GM10248 (cell line): ENCODE measurements around the gene MAD1L1.
"Not testable (repeated sequence)": the region's sequence is repeated elsewhere in the genome, so short reads cannot be mapped to it uniquely, and the experiment has no call there.

Source experiments
- CTCF ChIA-PET: fragments of 300-600 bp; sonication (Branson Sonifier 250); formaldehyde crosslinking; extraction: SDS; loops from one replicate; lab custom pipeline; 2021; ENCODE audit warnings: antibody characterized with exemption; lab: Yijun Ruan, JAX
- POLR2A ChIA-PET: fragments of 350-650 bp; sonication (Branson Sonifier 250); formaldehyde crosslinking; extraction: SDS; loops from one replicate; lab custom pipeline; 2020; ENCODE audit warnings: antibody characterized with exemption; lab: Yijun Ruan, JAX
- DNase-seq: peaks from one replicate; pipeline ENCODE4 v3.0.0; 2012; ENCODE audit errors: extremely low spot score
- CTCF ChIP-seq: IDR thresholded peaks from 2 replicates; pipeline ENCODE4 v1.5.1; 2012; ENCODE audit warnings: mild to moderate bottlenecking, low read depth; ENCODE audit errors: extremely low read depth, missing control alignments, control extremely low read depth

The MAD1L1 gene

GRCh38 chr7:1883834-1884582 is 348.7 kb downstream of the MAD1L1 start:
- no peak for TF ChIP-seq CTCF
- CTCF ChIA-PET: interaction anchor here (1.6 to 1.8 kb wide), 2 partner anchors 9 to 12 kb away, joined by 4 read pairs; no protein-coding TSS in a partner anchor
- DNase-seq: no peak
- POLR2A ChIA-PET: no interaction called here

GRCh38 chr7:1883031-1883761 is 349.5 kb downstream of the MAD1L1 start:
- ChIA-PET POLR2A (interaction anchor here (0.6 to 0.7 kb wide), 2 partner anchors 43 to 476 kb away, joined by 4 to 8 read pairs; no protein-coding TSS in a partner anchor), CTCF (interaction anchor here (1.6 to 1.8 kb wide), 2 partner anchors 10 to 13 kb away, joined by 4 read pairs; no protein-coding TSS in a partner anchor)
- no peak for TF ChIP-seq CTCF
- DNase-seq: no peak

GRCh38 chr7:1882451-1882850 is 350.3 kb downstream of the MAD1L1 start:
- DNase-seq: no peak
- ChIA-PET POLR2A (interaction anchor here (0.6 to 0.7 kb wide), 2 partner anchors 42 to 477 kb away, joined by 4 to 8 read pairs; no protein-coding TSS in a partner anchor), CTCF (interaction anchor here (1.6 to 1.8 kb wide), 2 partner anchors 10 to 14 kb away, joined by 4 read pairs; no protein-coding TSS in a partner anchor)
- no peak for TF ChIP-seq CTCF

- ChIA-PET POLR2A (no interaction called here), CTCF (interaction anchor here (1.6 kb wide), 1 partner anchor 11 kb away, joined by 4 read pairs; no protein-coding TSS in a partner anchor)
- no peak for DNase-seq
- TF ChIP-seq CTCF: no peak
Observed at GRCh38 chr7:1881946-1882345, 350.8 kb downstream of the MAD1L1 start.

- DNase-seq, POLR2A ChIA-PET, CTCF ChIA-PET: not testable (repeated sequence)
Observed at GRCh38 chr7:1876641-1877040, 356.1 kb downstream of the MAD1L1 start.

- POLR2A ChIA-PET, DNase-seq: not testable (repeated sequence)
- CTCF ChIA-PET: interaction anchor here (1.4 kb wide), 1 partner anchor 12 kb away, joined by 3 read pairs; no protein-coding TSS in a partner anchor
Observed at GRCh38 chr7:1875392-1876199, 357.1 kb downstream of the MAD1L1 start.

- DNase-seq, POLR2A ChIA-PET: not testable (repeated sequence)
- CTCF ChIA-PET: interaction anchor here (1.4 kb wide), 1 partner anchor 11 kb away, joined by 3 read pairs; no protein-coding TSS in a partner anchor
Observed at GRCh38 chr7:1874590-1875391, 358.0 kb downstream of the MAD1L1 start.
